ENCODE measurements around the gene LMNA. TPM values are rescaled to one million over a fixed set of nuclear protein-coding genes. Genes with fewer than 3 reads are reported as not detected.

Gene LMNA
- polyA plus RNA-seq, 1 of the 3 experiments (the other 2 are of a cell fraction): 983 TPM

GRCh38 chr1:156150333-156151011 lies 36.0 kb downstream of the LMNA start:
- no peak for DNase-seq
- H3K36me3 ChIP-seq (replicated peaks in 1 of 2; ENCODE audit: control insufficient read depth in 1 of 2, insufficient read depth in 2 of 2, low read length in 1 of 2): no peaks in the 10 kb centered on the region
- peaks cover 21% of the 10 kb centered on the region for H3F3A ChIP-seq (replicated peaks; ENCODE audit: insufficient read depth)
- TF ChIP-seq, protein P1, sequence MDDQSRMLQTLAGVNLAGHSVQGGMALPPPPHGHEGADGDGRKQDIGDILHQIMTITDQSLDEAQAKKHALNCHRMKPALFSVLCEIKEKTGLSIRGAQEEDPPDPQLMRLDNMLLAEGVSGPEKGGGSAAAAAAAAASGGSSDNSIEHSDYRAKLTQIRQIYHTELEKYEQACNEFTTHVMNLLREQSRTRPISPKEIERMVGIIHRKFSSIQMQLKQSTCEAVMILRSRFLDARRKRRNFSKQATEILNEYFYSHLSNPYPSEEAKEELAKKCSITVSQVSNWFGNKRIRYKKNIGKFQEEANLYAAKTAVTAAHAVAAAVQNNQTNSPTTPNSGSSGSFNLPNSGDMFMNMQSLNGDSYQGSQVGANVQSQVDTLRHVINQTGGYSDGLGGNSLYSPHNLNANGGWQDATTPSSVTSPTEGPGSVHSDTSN (IDR thresholded peaks at IDR 0.05): no peak
- TF ChIP-seq ELF1 (IDR thresholded peaks at IDR 0.05) (no peak), TEAD4 (IDR thresholded peaks at IDR 0.05; ENCODE audit: borderline replicate concordance, insufficient read depth) (no peak), MEF2A (IDR thresholded peaks at IDR 0.05; ENCODE audit: borderline replicate concordance, low read depth) (no peak), TCF12 (IDR thresholded peaks at IDR 0.05) (no peak), YY1 (IDR thresholded peaks at IDR 0.05; ENCODE audit: low read depth) (no peak), FOXJ3 (CRISPR knock-in tag; IDR thresholded peaks at IDR 0.05) (no peak), FOXM1 (IDR thresholded peaks at IDR 0.05; ENCODE audit: low read depth) (no peak), EP300 (IDR thresholded peaks at IDR 0.05; ENCODE audit: borderline replicate concordance in 1 of 2, low read depth in 1 of 2, low read length in 1 of 2) (no peak)
- TF ChIP-seq, protein P2, sequence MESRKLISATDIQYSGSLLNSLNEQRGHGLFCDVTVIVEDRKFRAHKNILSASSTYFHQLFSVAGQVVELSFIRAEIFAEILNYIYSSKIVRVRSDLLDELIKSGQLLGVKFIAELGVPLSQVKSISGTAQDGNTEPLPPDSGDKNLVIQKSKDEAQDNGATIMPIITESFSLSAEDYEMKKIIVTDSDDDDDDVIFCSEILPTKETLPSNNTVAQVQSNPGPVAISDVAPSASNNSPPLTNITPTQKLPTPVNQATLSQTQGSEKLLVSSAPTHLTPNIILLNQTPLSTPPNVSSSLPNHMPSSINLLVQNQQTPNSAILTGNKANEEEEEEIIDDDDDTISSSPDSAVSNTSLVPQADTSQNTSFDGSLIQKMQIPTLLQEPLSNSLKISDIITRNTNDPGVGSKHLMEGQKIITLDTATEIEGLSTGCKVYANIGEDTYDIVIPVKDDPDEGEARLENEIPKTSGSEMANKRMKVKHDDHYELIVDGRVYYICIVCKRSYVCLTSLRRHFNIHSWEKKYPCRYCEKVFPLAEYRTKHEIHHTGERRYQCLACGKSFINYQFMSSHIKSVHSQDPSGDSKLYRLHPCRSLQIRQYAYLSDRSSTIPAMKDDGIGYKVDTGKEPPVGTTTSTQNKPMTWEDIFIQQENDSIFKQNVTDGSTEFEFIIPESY (IDR thresholded peaks at IDR 0.05; ENCODE audit: borderline replicate concordance, low read depth): no peak
- TF ChIP-seq, protein P3, sequence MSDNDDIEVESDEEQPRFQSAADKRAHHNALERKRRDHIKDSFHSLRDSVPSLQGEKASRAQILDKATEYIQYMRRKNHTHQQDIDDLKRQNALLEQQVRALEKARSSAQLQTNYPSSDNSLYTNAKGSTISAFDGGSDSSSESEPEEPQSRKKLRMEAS (IDR thresholded peaks at IDR 0.05; ENCODE audit: low read depth): no peak
- POLR2A ChIA-PET: interaction anchor here (0.7 kb wide), 1 partner anchor 10 kb away, joined by 3 read pairs; no protein-coding TSS in a partner anchor
- no peak overlapping the region for H3K9ac ChIP-seq
- no peak overlapping the region for H3K4me2 ChIP-seq
- H3K9me3 ChIP-seq: no peaks in the 10 kb centered on the region
- H3K27ac ChIP-seq (ENCODE audit: low read depth in 2 of 2, low read length in 1 of 2): no peak overlapping the region
- 76% methylated on average over 9 of the region's 10 CpGs for WGBS (ENCODE audit: low lambda C conversion rate)
- peaks cover 3% of the 10 kb centered on the region for H4K20me1 ChIP-seq (ENCODE audit: insufficient read depth)
- no peak overlapping the region for H2AFZ ChIP-seq (ENCODE audit: low read depth)
- H3K27me3 ChIP-seq (ENCODE audit: insufficient read depth): no peaks in the 10 kb centered on the region
- H3K79me2 ChIP-seq (ENCODE audit: insufficient read depth): no peaks in the 10 kb centered on the region
- no peak overlapping the region for H3K4me3 ChIP-seq (ENCODE audit: low read depth in 2 of 2, low read length in 1 of 2)
- CTCF ChIA-PET: interaction anchor here (1.0 to 40.5 kb wide), 8 partner anchors 9 to 109 kb away, joined by 3 to 1559 read pairs (median 10); partner anchors contain the start of gene MEX3A
- no peaks in the 10 kb centered on the region for H3K9me2 ChIP-seq
- H3K4me1 ChIP-seq (ENCODE audit: control insufficient read depth in 1 of 2, insufficient read depth in 2 of 2, low read depth in 1 of 2, low read length in 1 of 2): peaks cover 12 to 14% of the 10 kb centered on the region in 2 experiments

DNA sequence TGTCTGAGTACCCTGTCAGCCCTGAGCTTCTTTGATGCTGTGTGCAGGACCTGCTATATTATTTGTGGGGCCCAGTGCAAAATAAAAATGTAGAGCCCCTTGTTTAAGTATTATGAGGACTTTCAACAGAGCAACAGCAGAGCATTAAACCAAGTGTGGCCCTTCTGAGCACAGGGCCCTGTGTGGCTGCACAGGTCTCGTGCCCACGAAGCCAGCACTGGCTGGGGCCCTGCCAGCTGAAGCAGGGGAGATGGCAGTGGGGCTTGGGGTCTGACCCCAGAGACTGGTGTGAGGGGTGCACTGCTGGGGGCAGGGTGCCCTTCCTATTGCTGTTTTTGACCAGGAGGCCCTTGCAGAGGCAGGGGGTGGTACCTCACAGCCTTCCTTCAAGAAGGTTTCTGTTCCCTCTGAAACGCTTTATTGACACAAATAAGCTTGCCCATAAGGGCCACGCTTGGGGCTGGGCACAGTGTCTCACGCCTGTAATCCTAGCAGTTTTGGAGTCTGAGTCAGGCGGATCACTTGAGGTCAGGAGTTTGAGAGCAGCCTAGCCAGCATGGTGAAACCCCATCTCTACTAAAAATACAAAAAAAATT lies 36.7 kb downstream of the LMNA start:
- DNase-seq: no peak
- no peak overlapping the region for H3K9ac ChIP-seq
- POLR2A ChIA-PET: interaction anchor here (0.7 kb wide), 1 partner anchor 10 kb away, joined by 3 read pairs; no protein-coding TSS in a partner anchor

More for the DNA sequence above, 36.7 kb downstream of the LMNA start:
- H3K9me2 ChIP-seq: no peaks in the 10 kb centered on the region
- no peak for TF ChIP-seq RAD21 (IDR thresholded peaks at IDR 0.05; ENCODE audit: low read length)
- TF ChIP-seq SMC3 (IDR thresholded peaks at IDR 0.05; ENCODE audit: low read depth, low read length): no peak
- TF ChIP-seq POLR2AphosphoS5 (IDR thresholded peaks at IDR 0.05; ENCODE audit: low read depth, low read length): no peak
- TF ChIP-seq, protein P2 (IDR thresholded peaks at IDR 0.05; ENCODE audit: borderline replicate concordance, low read depth): no peak
- TF ChIP-seq RFX5 (IDR thresholded peaks at IDR 0.05; ENCODE audit: low read length): no peak
- TF ChIP-seq GABPA (IDR thresholded peaks at IDR 0.05; ENCODE audit: low read depth): no peak
- no peak for TF ChIP-seq JUND (IDR thresholded peaks at IDR 0.05)
- TF ChIP-seq, protein P4, sequence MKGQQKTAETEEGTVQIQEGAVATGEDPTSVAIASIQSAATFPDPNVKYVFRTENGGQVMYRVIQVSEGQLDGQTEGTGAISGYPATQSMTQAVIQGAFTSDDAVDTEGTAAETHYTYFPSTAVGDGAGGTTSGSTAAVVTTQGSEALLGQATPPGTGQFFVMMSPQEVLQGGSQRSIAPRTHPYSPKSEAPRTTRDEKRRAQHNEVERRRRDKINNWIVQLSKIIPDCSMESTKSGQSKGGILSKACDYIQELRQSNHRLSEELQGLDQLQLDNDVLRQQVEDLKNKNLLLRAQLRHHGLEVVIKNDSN (IDR thresholded peaks at IDR 0.05; ENCODE audit: borderline replicate concordance, low read depth): no peak
- no peak overlapping the region for H3K27ac ChIP-seq (ENCODE audit: low read depth in 2 of 2, low read length in 1 of 2)
- H3K4me2 ChIP-seq: no peak overlapping the region
- H3K79me2 ChIP-seq (ENCODE audit: insufficient read depth): no peaks in the 10 kb centered on the region
- no peaks in the 10 kb centered on the region for H3K36me3 ChIP-seq (replicated peaks in 1 of 2; ENCODE audit: control insufficient read depth in 1 of 2, insufficient read depth in 2 of 2, low read length in 1 of 2)
- 70% methylated on average over 6 of the region's 6 CpGs for WGBS (ENCODE audit: low lambda C conversion rate)
- H2AFZ ChIP-seq (ENCODE audit: low read depth): no peak overlapping the region
- no peaks in the 10 kb centered on the region for H3K9me3 ChIP-seq
- CTCF ChIA-PET: interaction anchor here (1.2 to 40.5 kb wide), 6 partner anchors 19 to 109 kb away, joined by 3 to 1559 read pairs (median 10); partner anchors contain the start of gene MEX3A
- no peaks in the 10 kb centered on the region for H3K27me3 ChIP-seq (ENCODE audit: insufficient read depth)
- no peaks in the 10 kb centered on the region for H4K20me1 ChIP-seq (ENCODE audit: insufficient read depth)
- H3K4me3 ChIP-seq (ENCODE audit: low read depth in 2 of 2, low read length in 1 of 2): no peak overlapping the region
- H3K4me1 ChIP-seq (ENCODE audit: control insufficient read depth in 1 of 2, insufficient read depth in 2 of 2, low read depth in 1 of 2, low read length in 1 of 2): peaks cover 9% of the 10 kb centered on the region in 2 experiments; a peak in 3 of 4 replicates
- peaks cover 14% of the 10 kb centered on the region for H3F3A ChIP-seq (replicated peaks; ENCODE audit: insufficient read depth)

Data from SK-N-SH (cell line).